GM12865 (cell line): ENCODE results near the gene PHYKPL.

Source experiments
- DNase-seq: peaks from one replicate; pipeline ENCODE4 v3.0.0; 2010; ENCODE audit warnings: low read depth
- H3K4me3 ChIP-seq: 2 replicates; pipeline ENCODE4 v1.5.1; 2011; ENCODE audit warnings: mild to moderate bottlenecking, low read depth, low read length, control low read depth
- CTCF ChIP-seq: IDR thresholded peaks from 2 replicates; pipeline ENCODE4 v1.5.1; 2011; ENCODE audit warnings: low read length, control low read depth, low read depth, inconsistent platforms; ENCODE audit not compliant: insufficient read depth; ENCODE audit errors: missing control alignments

PHYKPL gene

GRCh38 chr5:178228609-178229008 lies 4.0 kb downstream of the PHYKPL start:
- no peak for TF ChIP-seq CTCF
- no peak overlapping the region for H3K4me3 ChIP-seq
- no peak for DNase-seq

DNA sequence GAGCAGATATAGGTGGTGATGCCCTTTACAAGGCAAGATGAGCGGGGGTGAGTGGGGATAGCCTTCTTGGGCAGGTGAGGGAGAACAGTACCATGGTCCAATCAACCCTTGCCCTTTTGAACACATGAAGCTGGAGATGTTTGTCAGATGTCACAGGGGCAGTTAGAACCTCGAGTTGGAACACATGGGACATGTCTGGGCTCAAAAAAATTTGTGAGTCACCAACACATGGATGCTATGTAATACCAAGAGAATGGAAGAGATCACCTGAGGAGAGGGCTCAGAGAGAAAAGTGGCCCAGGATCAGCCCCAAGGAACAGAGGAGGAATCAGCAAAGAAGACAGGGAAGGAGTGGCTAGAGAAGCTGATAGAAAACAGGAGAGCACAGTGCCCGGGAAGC lies 4.7 kb downstream of the PHYKPL start:
- H3K4me3 ChIP-seq: no peak overlapping the region
- no peak for DNase-seq
- no peak for TF ChIP-seq CTCF

DNA sequence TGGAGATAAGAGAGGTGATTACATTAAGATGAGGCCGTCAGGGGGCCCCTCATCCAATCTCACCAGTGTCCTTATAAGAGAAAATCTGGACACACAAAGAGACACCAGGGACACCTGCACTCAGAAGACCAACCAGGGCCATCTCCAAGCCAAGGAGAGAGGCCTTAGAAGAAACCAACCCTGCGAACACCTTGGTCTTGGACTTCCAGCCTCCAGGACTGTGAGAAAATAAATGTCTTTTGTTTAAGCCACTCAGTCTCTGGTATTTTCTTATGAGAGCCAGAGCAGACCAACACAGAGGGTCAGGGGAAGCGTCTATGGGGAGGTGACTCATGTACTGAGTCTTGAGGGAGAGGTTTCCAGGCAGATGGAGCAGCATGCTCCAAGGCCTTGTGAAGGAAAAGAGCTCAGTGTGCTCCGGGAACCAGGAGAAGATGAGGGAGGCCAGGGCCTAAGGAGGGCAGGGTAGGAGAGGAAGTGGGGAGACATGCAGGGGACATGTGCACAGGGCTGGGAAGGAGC lies 5.4 kb downstream of the PHYKPL start:
- DNase-seq: no peak
- TF ChIP-seq CTCF: no peak
- H3K4me3 ChIP-seq: no peak overlapping the region

GRCh38 chr5:178225174-178225573 lies 7.4 kb downstream of the PHYKPL start:
- TF ChIP-seq CTCF: no peak
- no peak overlapping the region for H3K4me3 ChIP-seq
- DNase-seq: no peak

GRCh38 chr5:178224403-178224802 lies 8.2 kb downstream of the PHYKPL start:
- H3K4me3 ChIP-seq: no peak overlapping the region
- no peak for DNase-seq
- no peak for TF ChIP-seq CTCF

- DNase-seq: no peak
- TF ChIP-seq CTCF: no peak
- no peak overlapping the region for H3K4me3 ChIP-seq
Measured at GRCh38 chr5:178223828-178224335, 8.7 kb downstream of the PHYKPL start.

- no peak overlapping the region for H3K4me3 ChIP-seq
- no peak for DNase-seq
- no peak for TF ChIP-seq CTCF
Measured at GRCh38 chr5:178223196-178223773, 9.3 kb downstream of the PHYKPL start.
